GM18505 (cell line): Measurements from ENCODE around the gene R3HDM4.
A peak's percentile ranks its signal among the peaks of the same experiment; 100 is the strongest.
"Not testable (repeated sequence)": the region's sequence is repeated elsewhere in the genome, so short reads cannot be mapped to it uniquely, and the experiment has no call there.

Source experiments
- ATAC-seq: cut with Tn5 transposase; IDR thresholded peaks from one replicate; pipeline ENCODE4 v1.9.1; 2021; ENCODE audit not compliant: unreplicated experiment
- POLR2A ChIP-seq: IDR thresholded peaks from 4 replicates; pipeline ENCODE4 v1.6.1; 2011; ENCODE audit warnings: borderline replicate concordance; ENCODE audit not compliant: insufficient read depth, insufficient read length; ENCODE audit errors: extremely low read depth

Gene R3HDM4

GRCh38 chr19:892243-892893 is 20.7 kb downstream of the R3HDM4 start:
- TF ChIP-seq POLR2A, result no peak
- ATAC-seq, result no peak

GRCh38 chr19:891421-892200 is 21.4 kb downstream of the R3HDM4 start:
- not testable (repeated sequence) for ATAC-seq

- no peak for TF ChIP-seq POLR2A
- no peak for ATAC-seq
Observed at GRCh38 chr19:890831-891230, 22.2 kb downstream of the R3HDM4 start.

- no peak for TF ChIP-seq POLR2A
- ATAC-seq, result no peak
Observed at GRCh38 chr19:889662-890295, 23.2 kb downstream of the R3HDM4 start.

GRCh38 chr19:888581-889385 is 24.2 kb downstream of the R3HDM4 start:
- peak; percentile 36 for TF ChIP-seq POLR2A
- no peak for ATAC-seq

GRCh38 chr19:887599-887998 is 25.4 kb downstream of the R3HDM4 start:
- TF ChIP-seq POLR2A, result no peak
- no peak for ATAC-seq

GRCh38 chr19:887072-887471 is 25.9 kb downstream of the R3HDM4 start:
- TF ChIP-seq POLR2A, result no peak
- ATAC-seq, result no peak

- ATAC-seq, result no peak
- TF ChIP-seq POLR2A, result no peak
Observed at GRCh38 chr19:885536-886224, 27.3 kb downstream of the R3HDM4 start.

GRCh38 chr19:884420-885211 is 28.4 kb downstream of the R3HDM4 start:
- ATAC-seq, result no peak
- no peak for TF ChIP-seq POLR2A

GRCh38 chr19:883661-884211 is 29.3 kb downstream of the R3HDM4 start:
- no peak for ATAC-seq

GRCh38 chr19:882871-883497 is 30.0 kb downstream of the R3HDM4 start:
- ATAC-seq, result no peak

More at GRCh38 chr19:883661-884211, 29.3 kb downstream of the R3HDM4 start:
- no peak for TF ChIP-seq POLR2A

More at GRCh38 chr19:882871-883497, 30.0 kb downstream of the R3HDM4 start:
- TF ChIP-seq POLR2A, result no peak
